Pancreas (tissue), 10 donors: Measurements from ENCODE around the gene DGKQ. TPM values are rescaled to one million over a fixed set of nuclear protein-coding genes. Genes with fewer than 3 reads are reported as not detected.

Experiments
- ATAC-seq, 4 donors: fragments of 200-7000 bp; cut with Tn5 transposase; one replicate each; pipeline versions ENCODE4 v1.8.0 to v1.9.1; 2020; ENCODE audit warnings: mild to moderate bottlenecking in 4 of 4, moderate library complexity in 4 of 4
- DNase-seq, 6 donors: peaks; one replicate each; pipeline ENCODE4 v3.0.0-alpha.2; 2020
- FAIRE-seq: peaks from 2 replicates; lab custom pipeline; 2012; peaks lifted over from hg19 to GRCh38; lab: Jason Lieb, UNC
- H3K27ac ChIP-seq, 4 donors: fragments of 200-600 bp; sonication (generic); 1 replicate in 3 of 4; 2 replicates in 1 of 4; pipeline versions ENCODE4 v1.5.0 to v1.8.0; 2020
- H3K27me3 ChIP-seq, 4 donors: fragments of 200-600 bp; one replicate each; pipeline ENCODE4 v1.8.0; 2021
- H3K36me3 ChIP-seq, 3 donors: fragments of 200-600 bp; sonication (generic) in 1 of 3; one replicate each; pipeline versions ENCODE4 v1.5.0 to v1.8.0; 2020 to 2021
- H3K4me1 ChIP-seq, 3 donors: fragments of 200-600 bp; one replicate each; pipeline ENCODE4 v1.8.0; 2021
- H3K4me3 ChIP-seq, 4 donors: fragments of 200-600 bp; sonication (generic) in 2 of 4; one replicate each; pipeline versions ENCODE4 v1.5.0 to v1.8.0; 2020 to 2021
- H3K9me3 ChIP-seq, 4 donors: fragments of 200-600 bp; one replicate each; pipeline ENCODE4 v1.8.0; 2021
- WGBS, 2 donors: extraction: QIAGEN DNeasy Blood & Tissue Kit; methylation state at CpG; one replicate each; pipeline ENCODE4 v1.1.7; 2013; 5-methylcytosine and 5-hydroxymethylcytosine counted together
- intact Hi-C, 3 donors: fragments of 100-400 bp; cut with DNase I; formaldehyde crosslinking; loops; one replicate each; pipeline versions ENCODE4 v1.11.1 to v1.14.2; 2022
- polyA plus RNA-seq, 2 donors: library from polyadenylated mRNA; stranded (reverse); fragments of 200-250 nt; gene quantifications; one replicate each; pipeline ENCODE4 v1.2.3, GENCODE V29; 2013
- total RNA-seq, 6 donors: library from RNA; stranded (reverse); fragmentation: NEBNext Ultra II Directional in 4 of 6; extraction: Animal tissue kit (Norgen Biotek cat#: 25700) in 4 of 6; gene quantifications; one replicate each; pipeline versions ENCODE4 v1.2.1 to v1.2.4, GENCODE V29; 2021 to 2023
- TF ChIP-seq, protein P1 (sequence below), 4 donors: fragments of 200-600 bp; sonication (generic) in 3 of 4; IDR thresholded peaks; one replicate each; pipeline versions ENCODE4 v1.5.0 to v1.8.0; 2021; ENCODE audit warnings: antibody characterized with exemption in 4 of 4
- donor health status: healthy with polysubstance abuse.
- donor health status: DM: no; HTN: no; CAD: no; lungs with moderate emphysema.
- donor health status: DM: no; HTN: no; CAD: no.
- donor health status: control.
- donor health status: control.
- donor health status: Bipolar disorder and iron deficiency.
- donor health status: DM: yes; HTN: yes; CAD: no.
- donor health status: DM: no; HTN: no; CAD: no.
- donor health status: DM: no; HTN: no; CAD: no.
- donor health status: DM: yes; HTN: yes; CAD: no.

DGKQ gene
- total and polyA plus RNA-seq, 8 donors: 5.7 to 11.7 (median 9.0) TPM

GRCh38 chr4:1017211-1017610, 43.8 kb upstream of the DGKQ start:
- no peak for DNase-seq
- whole genome bisulfite sequencing, 2 donors: 88 to 92% methylated on average over 16 of the region's 16 CpGs
- TF ChIP-seq, protein P1, sequence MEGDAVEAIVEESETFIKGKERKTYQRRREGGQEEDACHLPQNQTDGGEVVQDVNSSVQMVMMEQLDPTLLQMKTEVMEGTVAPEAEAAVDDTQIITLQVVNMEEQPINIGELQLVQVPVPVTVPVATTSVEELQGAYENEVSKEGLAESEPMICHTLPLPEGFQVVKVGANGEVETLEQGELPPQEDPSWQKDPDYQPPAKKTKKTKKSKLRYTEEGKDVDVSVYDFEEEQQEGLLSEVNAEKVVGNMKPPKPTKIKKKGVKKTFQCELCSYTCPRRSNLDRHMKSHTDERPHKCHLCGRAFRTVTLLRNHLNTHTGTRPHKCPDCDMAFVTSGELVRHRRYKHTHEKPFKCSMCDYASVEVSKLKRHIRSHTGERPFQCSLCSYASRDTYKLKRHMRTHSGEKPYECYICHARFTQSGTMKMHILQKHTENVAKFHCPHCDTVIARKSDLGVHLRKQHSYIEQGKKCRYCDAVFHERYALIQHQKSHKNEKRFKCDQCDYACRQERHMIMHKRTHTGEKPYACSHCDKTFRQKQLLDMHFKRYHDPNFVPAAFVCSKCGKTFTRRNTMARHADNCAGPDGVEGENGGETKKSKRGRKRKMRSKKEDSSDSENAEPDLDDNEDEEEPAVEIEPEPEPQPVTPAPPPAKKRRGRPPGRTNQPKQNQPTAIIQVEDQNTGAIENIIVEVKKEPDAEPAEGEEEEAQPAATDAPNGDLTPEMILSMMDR (IDR thresholded peaks at IDR 0.05): no peak
- H3K27ac ChIP-seq: no peak overlapping the region
- no peak for ATAC-seq
- no peaks in the 10 kb centered on the region for H3K27me3 ChIP-seq
- no peak for FAIRE-seq
- no peak overlapping the region for H3K4me3 ChIP-seq
- intact Hi-C loops: no loop called here
- no peaks in the 10 kb centered on the region for H3K4me1 ChIP-seq
- H3K36me3 ChIP-seq: no peaks in the 10 kb centered on the region
- no peaks in the 10 kb centered on the region for H3K9me3 ChIP-seq

DNA sequence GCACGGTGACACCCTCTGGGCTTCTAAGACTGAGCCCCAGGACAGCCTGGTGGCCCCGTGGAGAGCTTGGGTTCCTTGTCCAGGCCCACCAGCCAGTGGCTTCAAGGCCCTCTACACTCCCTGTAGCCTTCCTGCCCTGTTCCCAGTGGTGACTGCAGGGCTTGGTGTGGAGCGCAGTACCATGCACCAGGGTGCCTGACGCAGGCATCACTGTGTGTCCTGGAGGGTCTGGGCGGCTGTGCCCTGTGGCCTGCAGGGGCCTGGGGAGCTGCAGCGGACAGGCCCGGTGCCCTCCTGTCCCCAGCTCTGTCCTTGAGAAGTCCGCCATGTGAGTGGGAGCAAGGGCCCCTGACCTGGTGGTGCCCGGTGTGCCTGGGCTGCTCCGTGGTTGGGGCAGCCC, 42.4 kb upstream of the DGKQ start:
- Histone ChIP-seq H3K4me1 (peaks cover 2 to 3% (median 3%) of the 10 kb centered on the region in 3 donors), H3K27me3 (no peaks in the 10 kb centered on the region), H3K4me3 (no peak overlapping the region), H3K9me3 (no peaks in the 10 kb centered on the region), H3K27ac (no peak overlapping the region), H3K36me3 (no peaks in the 10 kb centered on the region)
- 85 to 91% methylated on average over 10 of the region's 10 CpGs for WGBS, 2 donors
- ATAC-seq: no peak
- TF ChIP-seq, protein P1 (IDR thresholded peaks at IDR 0.05): no peak
- intact Hi-C loops: no loop called here
- DNase-seq: no peak
- FAIRE-seq: no peak

GRCh38 chr4:1015179-1015578, 41.8 kb upstream of the DGKQ start:
- intact Hi-C loops: no loop called here
- ATAC-seq (no peak), DNase-seq (no peak), FAIRE-seq (no peak)
- Histone ChIP-seq H3K9me3 (no peaks in the 10 kb centered on the region), H3K4me3 (no peak overlapping the region), H3K36me3 (no peaks in the 10 kb centered on the region), H3K27ac (no peak overlapping the region), H3K4me1 (peaks cover 7 to 9% (median 7%) of the 10 kb centered on the region in 3 donors), H3K27me3 (no peaks in the 10 kb centered on the region)
- TF ChIP-seq, protein P1 (IDR thresholded peaks at IDR 0.05): no peak
- 85 to 88% methylated on average over 8 of the region's 8 CpGs for WGBS, 2 donors

GRCh38 chr4:1014291-1015167, 41.2 kb upstream of the DGKQ start:
- Histone ChIP-seq H3K27me3 (no peaks in the 10 kb centered on the region), H3K4me3 (no peak overlapping the region), H3K4me1 (peaks cover 7 to 9% (median 7%) of the 10 kb centered on the region in 3 donors), H3K27ac (no peak overlapping the region), H3K36me3 (no peaks in the 10 kb centered on the region), H3K9me3 (no peaks in the 10 kb centered on the region)
- intact Hi-C loops: no loop called here
- WGBS, 2 donors: 86 to 89% methylated on average over 23 to 36 of the region's 36 CpGs
- TF ChIP-seq, protein P1 (IDR thresholded peaks at IDR 0.05): no peak
- DNase-seq (no peak), ATAC-seq (no peak), FAIRE-seq (no peak)
